ENCODE results near the gene ICA1L.

Gene ICA1L

GRCh38 chr2:202752071-202752470 is 119.5 kb downstream of the ICA1L start:
- Histone ChIP-seq H3K27me3 (ENCODE audit: insufficient read depth, insufficient read length) (no peaks in the 10 kb centered on the region), H3K9ac (ENCODE audit: insufficient read length, low read depth) (no peak overlapping the region), H3K4me3 (ENCODE audit: insufficient read length, low read depth) (no peak overlapping the region), H3K9me3 (ENCODE audit: insufficient read depth, low read length) (no peaks in the 10 kb centered on the region), H3K4me1 (ENCODE audit: insufficient read depth, insufficient read length) (no peaks in the 10 kb centered on the region), H3K36me3 (ENCODE audit: insufficient read depth, insufficient read length, low read length) (peaks cover under 1% of the 10 kb centered on the region)
- no peak for TF ChIP-seq ZNF274 (IDR thresholded peaks at IDR 0.05; ENCODE audit: low read depth, low read length)
- no peak for TF ChIP-seq YY1 (IDR thresholded peaks at IDR 0.05; ENCODE audit: insufficient read depth, insufficient read length)
- no peak for TF ChIP-seq SUZ12 (IDR thresholded peaks at IDR 0.05; ENCODE audit: extremely low read depth, insufficient read depth, insufficient read length)
- no peak for DNase-seq (ENCODE audit: low read depth, low spot score)

GRCh38 chr2:202750763-202751427 is 120.7 kb downstream of the ICA1L start:
- H3K4me3 ChIP-seq (ENCODE audit: insufficient read length, low read depth) = no peak overlapping the region
- TF ChIP-seq YY1 (IDR thresholded peaks at IDR 0.05; ENCODE audit: insufficient read depth, insufficient read length) (no peak), ZNF274 (IDR thresholded peaks at IDR 0.05; ENCODE audit: low read depth, low read length) (no peak), SUZ12 (IDR thresholded peaks at IDR 0.05; ENCODE audit: extremely low read depth, insufficient read depth, insufficient read length) (no peak)
- H3K4me1 ChIP-seq (ENCODE audit: insufficient read depth, insufficient read length) = no peaks in the 10 kb centered on the region
- no peaks in the 10 kb centered on the region for H3K36me3 ChIP-seq (ENCODE audit: insufficient read depth, insufficient read length, low read length)
- no peak overlapping the region for H3K9ac ChIP-seq (ENCODE audit: insufficient read length, low read depth)
- no peaks in the 10 kb centered on the region for H3K27me3 ChIP-seq (ENCODE audit: insufficient read depth, insufficient read length)
- DNase-seq (ENCODE audit: low read depth, low spot score) = no peak
- H3K9me3 ChIP-seq (ENCODE audit: insufficient read depth, low read length) = no peaks in the 10 kb centered on the region

GRCh38 chr2:202749477-202749876 is 122.1 kb downstream of the ICA1L start:
- no peak for DNase-seq (ENCODE audit: low read depth, low spot score)
- no peaks in the 10 kb centered on the region for H3K4me1 ChIP-seq (ENCODE audit: insufficient read depth, insufficient read length)
- no peaks in the 10 kb centered on the region for H3K27me3 ChIP-seq (ENCODE audit: insufficient read depth, insufficient read length)
- H3K36me3 ChIP-seq (ENCODE audit: insufficient read depth, insufficient read length, low read length) = no peaks in the 10 kb centered on the region
- H3K9ac ChIP-seq (ENCODE audit: insufficient read length, low read depth) = no peak overlapping the region
- H3K9me3 ChIP-seq (ENCODE audit: insufficient read depth, low read length) = 0 out of 2 replicates have a peak, but pooled peaks cover 2% of the 10 kb centered on the region
- TF ChIP-seq ZNF274 (IDR thresholded peaks at IDR 0.05; ENCODE audit: low read depth, low read length) = no peak
- H3K4me3 ChIP-seq (ENCODE audit: insufficient read length, low read depth) = no peak overlapping the region

GRCh38 chr2:202743613-202744012 is 128.0 kb downstream of the ICA1L start:
- no peaks in the 10 kb centered on the region for H3K4me1 ChIP-seq (ENCODE audit: insufficient read depth, insufficient read length)
- H3K27me3 ChIP-seq (ENCODE audit: insufficient read depth, insufficient read length) = no peaks in the 10 kb centered on the region
- peaks cover 20% of the 10 kb centered on the region; the same call in 1 of the 2 replicates for H3K9me3 ChIP-seq (ENCODE audit: insufficient read depth, low read length)
- no peak for DNase-seq (ENCODE audit: low read depth, low spot score)
- no peak overlapping the region for H3K4me3 ChIP-seq (ENCODE audit: insufficient read length, low read depth)
- TF ChIP-seq SUZ12 (IDR thresholded peaks at IDR 0.05; ENCODE audit: extremely low read depth, insufficient read depth, insufficient read length) (no peak), ZNF274 (IDR thresholded peaks at IDR 0.05; ENCODE audit: low read depth, low read length) (no peak), YY1 (IDR thresholded peaks at IDR 0.05; ENCODE audit: insufficient read depth, insufficient read length) (no peak)
- no peak overlapping the region for H3K9ac ChIP-seq (ENCODE audit: insufficient read length, low read depth)
- H3K36me3 ChIP-seq (ENCODE audit: insufficient read depth, insufficient read length, low read length) = peaks cover 2% of the 10 kb centered on the region

GRCh38 chr2:202736826-202737225 is 134.7 kb downstream of the ICA1L start:
- no peak overlapping the region for H3K9ac ChIP-seq (ENCODE audit: insufficient read length, low read depth)
- peaks cover 14% of the 10 kb centered on the region; the same call in 1 of the 2 replicates for H3K9me3 ChIP-seq (ENCODE audit: insufficient read depth, low read length)
- no peak for TF ChIP-seq SUZ12 (IDR thresholded peaks at IDR 0.05; ENCODE audit: extremely low read depth, insufficient read depth, insufficient read length)
- no peak for TF ChIP-seq ZNF274 (IDR thresholded peaks at IDR 0.05; ENCODE audit: low read depth, low read length)
- TF ChIP-seq YY1 (IDR thresholded peaks at IDR 0.05; ENCODE audit: insufficient read depth, insufficient read length) = no peak
- DNase-seq (ENCODE audit: low read depth, low spot score) = no peak
- H3K4me1 ChIP-seq (ENCODE audit: insufficient read depth, insufficient read length) = no peaks in the 10 kb centered on the region
- no peak overlapping the region for H3K4me3 ChIP-seq (ENCODE audit: insufficient read length, low read depth)
- no peaks in the 10 kb centered on the region for H3K36me3 ChIP-seq (ENCODE audit: insufficient read depth, insufficient read length, low read length)
- no peaks in the 10 kb centered on the region for H3K27me3 ChIP-seq (ENCODE audit: insufficient read depth, insufficient read length)

- H3K4me3 ChIP-seq (ENCODE audit: insufficient read length, low read depth) = no peak overlapping the region
- no peak overlapping the region for H3K9ac ChIP-seq (ENCODE audit: insufficient read length, low read depth)
- H3K9me3 ChIP-seq (ENCODE audit: insufficient read depth, low read length) = no peaks in the 10 kb centered on the region
- DNase-seq (ENCODE audit: low read depth, low spot score) = no peak
- H3K36me3 ChIP-seq (ENCODE audit: insufficient read depth, insufficient read length, low read length) = no peaks in the 10 kb centered on the region
- no peaks in the 10 kb centered on the region for H3K27me3 ChIP-seq (ENCODE audit: insufficient read depth, insufficient read length)
- no peaks in the 10 kb centered on the region for H3K4me1 ChIP-seq (ENCODE audit: insufficient read depth, insufficient read length)
- TF ChIP-seq ZNF274 (IDR thresholded peaks at IDR 0.05; ENCODE audit: low read depth, low read length) (no peak), YY1 (IDR thresholded peaks at IDR 0.05; ENCODE audit: insufficient read depth, insufficient read length) (no peak), SUZ12 (IDR thresholded peaks at IDR 0.05; ENCODE audit: extremely low read depth, insufficient read depth, insufficient read length) (no peak)
Measured at GRCh38 chr2:202726070-202726469, 145.5 kb downstream of the ICA1L start.

GRCh38 chr2:202723746-202724145 is 147.8 kb downstream of the ICA1L start:
- Histone ChIP-seq H3K9ac (ENCODE audit: insufficient read length, low read depth) (no peak overlapping the region), H3K9me3 (ENCODE audit: insufficient read depth, low read length) (no peaks in the 10 kb centered on the region), H3K36me3 (ENCODE audit: insufficient read depth, insufficient read length, low read length) (no peaks in the 10 kb centered on the region), H3K27me3 (ENCODE audit: insufficient read depth, insufficient read length) (no peaks in the 10 kb centered on the region), H3K4me1 (ENCODE audit: insufficient read depth, insufficient read length) (no peaks in the 10 kb centered on the region), H3K4me3 (ENCODE audit: insufficient read length, low read depth) (no peak overlapping the region)
- TF ChIP-seq YY1 (IDR thresholded peaks at IDR 0.05; ENCODE audit: insufficient read depth, insufficient read length) (no peak), ZNF274 (IDR thresholded peaks at IDR 0.05; ENCODE audit: low read depth, low read length) (no peak), SUZ12 (IDR thresholded peaks at IDR 0.05; ENCODE audit: extremely low read depth, insufficient read depth, insufficient read length) (no peak)
- DNase-seq (ENCODE audit: low read depth, low spot score) = no peak
